Nephron progenitor cell (in vitro differentiated cells): ENCODE results near the gene GBA3.

Experiments used
- DNase-seq: peaks from one replicate; pipeline ENCODE4 v3.0.0; 2021
- H3K27ac Mint-ChIP-seq: 2 replicates; pipeline ENCODE4 v1.8.0; 2021; ENCODE audit warnings: mild to moderate bottlenecking, moderate library complexity, mixed read lengths
- H3K27me3 Mint-ChIP-seq: 2 replicates; pipeline ENCODE4 v1.8.0; 2021; ENCODE audit warnings: mild to moderate bottlenecking, low read depth, mixed read lengths; ENCODE audit not compliant: poor library complexity
- H3K36me3 Mint-ChIP-seq: 2 replicates; pipeline ENCODE4 v1.8.0; 2021; ENCODE audit warnings: low read depth, mixed read lengths
- H3K4me1 Mint-ChIP-seq: 2 replicates; pipeline ENCODE4 v1.8.0; 2021; ENCODE audit warnings: mixed read lengths
- H3K4me3 Mint-ChIP-seq: 2 replicates; pipeline ENCODE4 v1.8.0; 2021; ENCODE audit warnings: mild to moderate bottlenecking, moderate library complexity, mixed read lengths
- H3K9me3 Mint-ChIP-seq: 2 replicates; pipeline ENCODE4 v1.8.0; 2021; ENCODE audit warnings: mild to moderate bottlenecking, moderate library complexity, mixed read lengths
- TF ChIP-seq, protein P1 (sequence below): fragments of 200-600 bp; sonication (generic); IDR thresholded peaks from 2 replicates; pipeline ENCODE4 v1.5.0; 2021; ENCODE audit warnings: antibody characterized with exemption

Gene GBA3

DNA sequence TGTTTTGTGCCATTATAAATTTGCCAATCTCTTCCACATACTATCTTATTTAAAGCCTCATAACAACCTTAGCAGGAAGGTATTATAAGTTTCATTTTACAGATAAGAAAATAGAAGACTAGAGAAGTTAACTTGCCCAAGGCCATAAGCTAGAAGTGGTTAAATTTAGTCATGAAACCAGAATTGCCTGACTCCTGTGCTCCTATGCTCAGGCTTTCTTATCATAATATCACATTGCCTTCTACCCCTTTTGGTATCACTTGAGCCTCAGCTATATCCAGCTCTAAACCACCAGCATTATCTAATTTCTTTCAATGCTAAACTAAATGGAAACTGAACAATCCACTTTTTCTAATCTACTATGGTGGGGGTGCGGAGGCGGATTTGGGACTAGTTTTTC is 164.7 kb downstream of the GBA3 start:
- TF ChIP-seq, protein P1, sequence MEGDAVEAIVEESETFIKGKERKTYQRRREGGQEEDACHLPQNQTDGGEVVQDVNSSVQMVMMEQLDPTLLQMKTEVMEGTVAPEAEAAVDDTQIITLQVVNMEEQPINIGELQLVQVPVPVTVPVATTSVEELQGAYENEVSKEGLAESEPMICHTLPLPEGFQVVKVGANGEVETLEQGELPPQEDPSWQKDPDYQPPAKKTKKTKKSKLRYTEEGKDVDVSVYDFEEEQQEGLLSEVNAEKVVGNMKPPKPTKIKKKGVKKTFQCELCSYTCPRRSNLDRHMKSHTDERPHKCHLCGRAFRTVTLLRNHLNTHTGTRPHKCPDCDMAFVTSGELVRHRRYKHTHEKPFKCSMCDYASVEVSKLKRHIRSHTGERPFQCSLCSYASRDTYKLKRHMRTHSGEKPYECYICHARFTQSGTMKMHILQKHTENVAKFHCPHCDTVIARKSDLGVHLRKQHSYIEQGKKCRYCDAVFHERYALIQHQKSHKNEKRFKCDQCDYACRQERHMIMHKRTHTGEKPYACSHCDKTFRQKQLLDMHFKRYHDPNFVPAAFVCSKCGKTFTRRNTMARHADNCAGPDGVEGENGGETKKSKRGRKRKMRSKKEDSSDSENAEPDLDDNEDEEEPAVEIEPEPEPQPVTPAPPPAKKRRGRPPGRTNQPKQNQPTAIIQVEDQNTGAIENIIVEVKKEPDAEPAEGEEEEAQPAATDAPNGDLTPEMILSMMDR: no peak
- DNase-seq: no peak
- no peaks in the 10 kb centered on the region for H3K4me1 Mint-ChIP-seq
- H3K36me3 Mint-ChIP-seq: no peaks in the 10 kb centered on the region
- no peaks in the 10 kb centered on the region for H3K9me3 Mint-ChIP-seq
- H3K4me3 Mint-ChIP-seq: no peak overlapping the region
- peaks cover 5% of the 10 kb centered on the region for H3K27me3 Mint-ChIP-seq
- H3K27ac Mint-ChIP-seq: no peak overlapping the region

DNA sequence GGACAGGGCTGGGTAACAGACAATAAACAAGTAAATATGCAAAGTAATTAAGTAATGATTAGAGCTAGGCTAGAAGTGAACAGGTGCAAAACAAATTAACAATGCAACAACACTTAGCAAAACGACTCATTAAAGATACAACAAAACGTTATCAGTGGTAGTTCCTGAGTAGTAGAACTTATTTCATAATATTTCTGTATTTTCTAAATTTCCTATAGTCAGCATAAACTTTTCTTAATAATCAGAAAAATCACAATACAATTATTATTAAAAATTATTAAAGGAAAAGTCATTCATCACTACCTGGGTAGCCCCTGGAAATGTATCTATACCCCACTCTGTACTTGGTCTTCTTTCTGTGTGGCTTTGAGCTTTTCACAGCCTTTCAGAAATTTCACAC is 166.6 kb downstream of the GBA3 start:
- H3K27ac Mint-ChIP-seq: no peak overlapping the region
- H3K27me3 Mint-ChIP-seq: peaks cover 5% of the 10 kb centered on the region
- H3K4me3 Mint-ChIP-seq: no peak overlapping the region
- H3K9me3 Mint-ChIP-seq: no peaks in the 10 kb centered on the region
- TF ChIP-seq, protein P1: no peak
- H3K4me1 Mint-ChIP-seq: no peaks in the 10 kb centered on the region
- no peaks in the 10 kb centered on the region for H3K36me3 Mint-ChIP-seq
- DNase-seq: no peak
